ENCODE results near the gene POMC. TPM values are rescaled to one million over a fixed set of nuclear protein-coding genes. Genes with fewer than 3 reads are reported as not detected.
"Not testable (repeated sequence)": the region's sequence is repeated elsewhere in the genome, so short reads cannot be mapped to it uniquely, and the experiment has no call there.

The POMC gene
- total and polyA plus RNA-seq, 4 donors: 2.6 to 8.5 (median 4.6) TPM

DNA sequence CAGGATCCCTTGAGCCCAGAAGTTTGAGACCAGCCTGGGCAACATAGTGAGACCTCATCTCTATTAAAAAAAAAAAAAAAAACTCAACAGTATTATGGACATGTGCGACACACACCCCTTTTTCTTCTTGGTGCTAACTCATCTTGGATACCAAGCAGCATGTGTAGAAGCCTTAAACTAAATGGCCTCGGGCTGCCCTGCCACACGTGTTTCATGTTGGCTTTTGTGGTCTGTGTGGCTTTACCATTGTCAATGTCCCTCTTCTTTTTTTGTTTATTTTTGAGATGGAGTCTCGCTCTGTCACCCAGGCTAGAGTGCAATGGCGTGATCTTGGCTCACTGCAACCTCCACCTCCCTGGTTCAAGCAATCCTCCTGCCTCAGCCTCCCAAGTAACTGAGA lies 17.4 kb downstream of the POMC start:
- H3K9me3 ChIP-seq (ENCODE audit: control insufficient read depth, insufficient read depth, low read length): not testable (repeated sequence)
- peaks cover 70% of the 10 kb centered on the region for H3K36me3 ChIP-seq (ENCODE audit: control insufficient read depth, insufficient read depth, low read length)
- WGBS (ENCODE audit: insufficient coverage): no CpG with 5 or more reads among the region's 5 CpGs

DNA sequence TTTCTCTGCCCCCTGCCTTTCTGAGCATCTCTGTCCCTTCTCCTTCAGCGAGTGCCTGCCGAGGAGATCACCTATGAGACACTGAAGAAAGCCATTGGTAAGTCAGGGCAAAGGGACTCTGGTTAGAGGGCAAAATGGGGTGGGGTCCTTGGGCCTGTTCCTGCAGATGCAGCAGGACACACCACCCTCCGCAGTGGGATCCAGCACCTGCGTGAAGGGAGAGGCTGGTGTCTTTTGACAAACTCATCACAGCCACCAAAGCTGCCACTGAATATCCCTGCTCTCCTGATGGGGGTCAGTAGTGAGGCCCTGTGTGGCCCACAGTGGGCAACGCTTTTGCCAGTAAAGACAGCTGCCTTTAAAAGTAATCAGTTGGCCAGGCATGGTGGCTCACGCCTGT lies 18.7 kb downstream of the POMC start:
- Histone ChIP-seq H3K27ac (ENCODE audit: low read depth, low read length) (no peak overlapping the region), H3K27me3 (ENCODE audit: control insufficient read depth, insufficient read depth, low read length) (no peaks in the 10 kb centered on the region), H3K4me3 (ENCODE audit: low read depth, low read length) (no peak overlapping the region), H3K9me3 (ENCODE audit: control insufficient read depth, insufficient read depth, low read length) (no peaks in the 10 kb centered on the region), H3K4me1 (ENCODE audit: control insufficient read depth, insufficient read depth, low read length) (no peaks in the 10 kb centered on the region), H3K36me3 (ENCODE audit: control insufficient read depth, insufficient read depth, low read length) (peaks cover 71% of the 10 kb centered on the region)
- 95% methylated on average over 6 of the region's 6 CpGs for WGBS (ENCODE audit: insufficient coverage)
- DNase-seq (ENCODE audit: low read depth in 4 of 6, low spot score in 6 of 6): no peak

More for the DNA sequence above, 17.4 kb downstream of the POMC start:
- not testable (repeated sequence) for H3K4me3 ChIP-seq (ENCODE audit: low read depth, low read length); H3K27ac ChIP-seq (ENCODE audit: low read depth, low read length); DNase-seq (ENCODE audit: low read depth in 4 of 6, low spot score in 6 of 6); H3K4me1 ChIP-seq (ENCODE audit: control insufficient read depth, insufficient read depth, low read length); H3K27me3 ChIP-seq (ENCODE audit: control insufficient read depth, insufficient read depth, low read length)

DNA sequence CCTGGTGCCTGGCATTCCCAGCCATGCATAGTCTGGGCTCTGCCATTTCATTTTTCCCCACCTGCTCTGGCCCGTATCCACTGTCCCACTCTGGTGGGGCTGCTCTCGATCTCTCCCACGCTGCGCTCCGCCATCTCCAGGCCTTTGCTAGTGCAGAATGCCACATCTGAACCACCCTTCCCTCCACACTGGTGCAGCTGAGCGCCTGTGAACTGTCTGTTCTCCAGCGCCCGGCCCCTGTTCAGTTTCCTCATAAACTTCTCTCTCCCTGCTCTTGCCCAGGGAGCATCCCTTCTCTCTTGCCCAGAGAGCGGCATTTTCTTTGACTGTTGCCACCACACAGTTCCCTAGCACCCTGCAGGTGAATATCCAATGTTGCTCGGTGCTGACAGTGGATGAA lies 21.5 kb downstream of the POMC start:
- H3K36me3 ChIP-seq (ENCODE audit: control insufficient read depth, insufficient read depth, low read length): peaks cover 62% of the 10 kb centered on the region
- H3K27me3 ChIP-seq (ENCODE audit: control insufficient read depth, insufficient read depth, low read length): no peaks in the 10 kb centered on the region
- no peak overlapping the region for H3K27ac ChIP-seq (ENCODE audit: low read depth, low read length)
- no peaks in the 10 kb centered on the region for H3K9me3 ChIP-seq (ENCODE audit: control insufficient read depth, insufficient read depth, low read length)
- no peak for DNase-seq (ENCODE audit: low read depth in 4 of 6, low spot score in 6 of 6)
- WGBS (ENCODE audit: insufficient coverage): 96% methylated on average over 8 of the region's 10 CpGs
- H3K4me1 ChIP-seq (ENCODE audit: control insufficient read depth, insufficient read depth, low read length): no peaks in the 10 kb centered on the region
- no peak overlapping the region for H3K4me3 ChIP-seq (ENCODE audit: low read depth, low read length)

DNA sequence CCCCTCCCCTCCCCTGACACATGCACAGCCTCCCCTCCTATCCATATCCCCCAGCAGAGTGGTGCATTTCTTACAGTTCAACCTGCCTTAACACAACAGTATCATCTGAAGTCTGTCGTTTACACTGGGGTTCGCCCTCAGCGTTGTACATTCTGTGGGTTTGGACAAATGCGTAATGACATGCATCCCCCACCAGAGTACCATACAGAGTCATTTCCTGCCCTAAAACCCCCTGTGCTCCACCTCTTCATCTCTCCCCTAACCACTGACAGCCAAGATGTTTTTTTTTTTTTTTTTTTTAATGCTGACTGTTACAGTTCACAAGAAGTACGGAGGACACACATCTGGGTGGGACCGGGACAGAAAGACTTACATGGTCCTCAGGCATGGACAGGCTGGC lies 22.6 kb downstream of the POMC start:
- whole genome bisulfite sequencing (ENCODE audit: insufficient coverage): 95% methylated on average over 4 of the region's 6 CpGs
- H3K36me3 ChIP-seq (ENCODE audit: control insufficient read depth, insufficient read depth, low read length): peaks cover 66% of the 10 kb centered on the region
- no peak overlapping the region for H3K27ac ChIP-seq (ENCODE audit: low read depth, low read length)
- no peaks in the 10 kb centered on the region for H3K9me3 ChIP-seq (ENCODE audit: control insufficient read depth, insufficient read depth, low read length)
- no peaks in the 10 kb centered on the region for H3K4me1 ChIP-seq (ENCODE audit: control insufficient read depth, insufficient read depth, low read length)
- H3K4me3 ChIP-seq (ENCODE audit: low read depth, low read length): no peak overlapping the region
- H3K27me3 ChIP-seq (ENCODE audit: control insufficient read depth, insufficient read depth, low read length): no peaks in the 10 kb centered on the region
- no peak for DNase-seq (ENCODE audit: low read depth in 4 of 6, low spot score in 6 of 6)

DNA sequence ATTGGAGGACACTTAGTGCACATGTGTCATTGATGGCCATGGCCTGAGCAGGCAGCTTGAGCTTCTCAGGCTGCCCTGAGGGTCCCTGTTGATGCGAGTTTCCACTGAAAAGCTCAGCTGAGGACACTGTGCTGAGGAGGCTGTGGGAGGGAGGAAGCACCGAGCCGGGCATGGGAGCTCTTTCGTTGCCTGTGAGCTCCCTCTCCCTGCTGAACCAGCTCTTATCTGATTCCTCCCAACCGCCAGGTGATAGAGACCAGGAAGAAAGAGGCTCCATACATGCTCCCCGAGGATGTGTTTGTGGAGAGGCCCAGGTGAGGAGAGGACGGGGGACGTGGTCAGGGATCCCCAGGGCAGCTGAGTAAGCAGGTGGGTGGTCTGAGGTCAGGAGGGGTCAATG lies 27.3 kb downstream of the POMC start:
- H3K4me3 ChIP-seq (ENCODE audit: low read depth, low read length): no peak overlapping the region
- 80% methylated on average over 7 of the region's 8 CpGs for WGBS (ENCODE audit: insufficient coverage)
- H3K27me3 ChIP-seq (ENCODE audit: control insufficient read depth, insufficient read depth, low read length): no peaks in the 10 kb centered on the region
- H3K27ac ChIP-seq (ENCODE audit: low read depth, low read length): no peak overlapping the region
- no peak for DNase-seq (ENCODE audit: low read depth in 4 of 6, low spot score in 6 of 6)
- H3K36me3 ChIP-seq (ENCODE audit: control insufficient read depth, insufficient read depth, low read length): peaks cover 63% of the 10 kb centered on the region
- no peaks in the 10 kb centered on the region for H3K9me3 ChIP-seq (ENCODE audit: control insufficient read depth, insufficient read depth, low read length)
- no peaks in the 10 kb centered on the region for H3K4me1 ChIP-seq (ENCODE audit: control insufficient read depth, insufficient read depth, low read length)

DNA sequence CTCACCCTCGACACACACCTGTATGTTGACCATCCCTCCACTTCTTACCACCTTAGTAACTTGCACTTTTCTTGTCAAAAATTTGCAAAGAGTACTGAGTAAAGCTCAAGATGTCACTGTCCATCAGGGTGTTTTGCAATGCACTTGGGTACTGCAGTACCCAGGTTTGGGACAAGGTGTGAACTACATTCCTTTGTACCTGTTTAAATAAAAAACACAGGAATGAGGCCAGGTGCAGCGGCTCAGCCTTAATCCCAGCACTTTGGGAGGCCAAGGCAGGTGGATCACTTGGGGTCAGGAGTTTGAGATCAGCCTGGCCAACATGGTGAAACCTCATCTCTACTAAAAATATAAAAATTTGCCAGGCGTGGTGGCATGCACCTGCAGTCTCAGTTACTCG lies 27.8 kb downstream of the POMC start:
- not testable (repeated sequence) for H3K27ac ChIP-seq (ENCODE audit: low read depth, low read length); H3K4me1 ChIP-seq (ENCODE audit: control insufficient read depth, insufficient read depth, low read length); DNase-seq (ENCODE audit: low read depth in 4 of 6, low spot score in 6 of 6); H3K4me3 ChIP-seq (ENCODE audit: low read depth, low read length); H3K27me3 ChIP-seq (ENCODE audit: control insufficient read depth, insufficient read depth, low read length); H3K9me3 ChIP-seq (ENCODE audit: control insufficient read depth, insufficient read depth, low read length)
- H3K36me3 ChIP-seq (ENCODE audit: control insufficient read depth, insufficient read depth, low read length): peaks cover 63% of the 10 kb centered on the region
- WGBS (ENCODE audit: insufficient coverage): 96% methylated on average over 3 of the region's 4 CpGs

DNA sequence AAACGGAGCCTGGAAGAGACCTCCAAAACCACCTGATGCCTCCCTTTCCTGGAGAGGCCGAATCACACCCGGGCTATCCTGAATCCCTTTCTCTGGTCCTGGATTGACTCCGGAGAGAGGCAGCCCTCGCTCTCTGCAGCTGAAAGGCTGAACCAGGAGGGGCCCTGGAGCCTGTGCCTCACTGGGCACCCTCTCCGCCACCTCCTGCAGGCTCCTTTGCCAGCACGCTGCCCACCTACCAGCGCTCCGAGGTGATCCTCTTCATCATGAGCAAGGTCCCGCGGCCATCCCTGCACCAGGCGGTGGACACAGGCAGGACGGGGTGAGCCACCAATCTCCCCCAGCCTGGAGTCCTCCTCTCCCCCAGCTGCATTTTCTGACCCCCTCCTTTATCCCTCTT lies 35.7 kb downstream of the POMC start:
- H3K4me3 ChIP-seq (ENCODE audit: low read depth, low read length): no peak overlapping the region
- 93% methylated on average over 13 of the region's 13 CpGs for WGBS (ENCODE audit: insufficient coverage)
- no peaks in the 10 kb centered on the region for H3K9me3 ChIP-seq (ENCODE audit: control insufficient read depth, insufficient read depth, low read length)
- no peaks in the 10 kb centered on the region for H3K27me3 ChIP-seq (ENCODE audit: control insufficient read depth, insufficient read depth, low read length)
- H3K27ac ChIP-seq (ENCODE audit: low read depth, low read length): no peak overlapping the region
- H3K36me3 ChIP-seq (ENCODE audit: control insufficient read depth, insufficient read depth, low read length): peaks cover 73% of the 10 kb centered on the region
- peaks cover 10% of the 10 kb centered on the region for H3K4me1 ChIP-seq (ENCODE audit: control insufficient read depth, insufficient read depth, low read length)
- DNase-seq (ENCODE audit: low read depth in 4 of 6, low spot score in 6 of 6): no peak

DNA sequence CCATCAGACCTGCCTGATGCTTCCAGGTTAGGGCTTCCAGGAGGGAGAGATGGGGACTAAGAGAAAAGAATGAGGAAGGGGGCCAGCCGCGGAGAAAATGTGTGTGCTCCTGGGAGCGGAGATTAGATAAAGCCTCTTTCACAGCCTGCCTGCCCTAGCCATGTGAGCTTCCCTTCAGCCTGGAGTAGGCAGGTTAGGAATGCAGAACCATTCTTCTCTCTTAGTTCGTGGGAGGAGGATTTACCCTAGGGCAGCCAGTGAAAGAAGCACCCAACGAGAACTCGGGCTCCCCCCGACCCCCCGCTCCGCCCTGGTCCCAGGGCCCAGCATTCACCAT lies 36.1 kb downstream of the POMC start:
- 45% methylated on average over 4 of the region's 9 CpGs for WGBS (ENCODE audit: insufficient coverage)
- Histone ChIP-seq H3K27ac (ENCODE audit: low read depth, low read length) (no peak overlapping the region), H3K27me3 (ENCODE audit: control insufficient read depth, insufficient read depth, low read length) (no peaks in the 10 kb centered on the region), H3K4me1 (ENCODE audit: control insufficient read depth, insufficient read depth, low read length) (peaks cover 13% of the 10 kb centered on the region), H3K4me3 (ENCODE audit: low read depth, low read length) (no peak overlapping the region), H3K36me3 (ENCODE audit: control insufficient read depth, insufficient read depth, low read length) (peaks cover 72% of the 10 kb centered on the region), H3K9me3 (ENCODE audit: control insufficient read depth, insufficient read depth, low read length) (no peaks in the 10 kb centered on the region)
- no peak for DNase-seq (ENCODE audit: low read depth in 4 of 6, low spot score in 6 of 6)

DNA sequence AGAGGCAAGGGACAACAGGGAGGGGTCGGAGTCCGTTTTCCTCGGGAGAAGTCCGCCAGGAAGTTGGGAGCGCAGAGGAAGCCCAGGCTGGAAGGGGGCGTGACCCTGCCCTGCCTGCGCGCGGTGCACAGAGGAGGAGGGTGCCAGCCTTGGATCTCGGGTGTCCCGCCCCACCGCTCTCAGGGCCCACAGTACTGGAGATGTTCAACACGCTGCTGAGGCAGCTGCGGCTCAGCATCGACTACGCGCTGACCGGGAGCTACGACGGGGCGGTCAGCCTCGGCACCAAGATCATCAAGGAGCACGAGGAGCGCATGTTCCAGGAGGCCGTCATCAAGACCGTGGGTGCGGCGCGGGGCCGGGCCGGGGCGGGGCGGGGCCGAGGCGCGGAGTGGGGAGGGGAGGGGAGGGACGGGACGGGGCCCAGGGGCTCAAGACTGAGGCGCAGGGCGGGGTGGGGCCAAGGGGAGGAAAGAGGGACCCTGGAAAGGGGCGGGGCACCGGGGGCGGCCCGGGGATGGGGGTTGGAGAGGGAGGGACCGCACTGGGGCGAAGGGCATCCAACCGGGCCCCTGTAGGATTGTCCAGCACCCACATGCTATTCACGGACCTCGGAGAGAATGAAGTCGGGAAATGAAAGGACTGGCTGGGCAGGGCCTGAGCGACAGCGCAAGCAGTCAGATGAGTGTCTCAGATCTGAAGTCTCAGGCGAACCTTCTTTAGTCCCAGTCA lies 36.6 kb downstream of the POMC start:
- no peaks in the 10 kb centered on the region for H3K9me3 ChIP-seq (ENCODE audit: control insufficient read depth, insufficient read depth, low read length)
- no peaks in the 10 kb centered on the region for H3K27me3 ChIP-seq (ENCODE audit: control insufficient read depth, insufficient read depth, low read length)
- peaks cover 13% of the 10 kb centered on the region for H3K4me1 ChIP-seq (ENCODE audit: control insufficient read depth, insufficient read depth, low read length)
- no peak overlapping the region for H3K27ac ChIP-seq (ENCODE audit: low read depth, low read length)
- no peak overlapping the region for H3K4me3 ChIP-seq (ENCODE audit: low read depth, low read length)
- peaks cover 67% of the 10 kb centered on the region for H3K36me3 ChIP-seq (ENCODE audit: control insufficient read depth, insufficient read depth, low read length)
- peak in 1 of 6 donors; percentile 15 for DNase-seq (ENCODE audit: low read depth in 4 of 6, low spot score in 6 of 6)
- WGBS (ENCODE audit: insufficient coverage): 50% methylated on average over 38 of the region's 53 CpGs

DNA sequence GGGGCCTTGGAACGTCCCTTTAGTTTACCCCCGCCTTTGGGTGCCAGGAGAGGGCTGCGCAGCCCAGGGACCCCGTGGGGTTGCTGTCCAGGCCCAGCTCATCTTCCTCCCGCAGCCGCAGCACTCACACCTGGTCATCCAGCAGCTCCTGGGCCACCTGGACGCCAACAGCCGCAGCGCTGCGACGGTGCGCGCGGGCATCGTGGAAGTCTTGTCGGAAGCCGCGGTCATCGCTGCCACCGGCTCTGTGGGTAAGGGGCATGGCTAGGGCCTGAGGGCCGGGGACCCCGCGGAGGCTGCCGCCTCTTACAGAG lies 37.2 kb downstream of the POMC start:
- Histone ChIP-seq H3K9me3 (ENCODE audit: control insufficient read depth, insufficient read depth, low read length) (no peaks in the 10 kb centered on the region), H3K27ac (ENCODE audit: low read depth, low read length) (no peak overlapping the region), H3K4me3 (ENCODE audit: low read depth, low read length) (no peak overlapping the region), H3K27me3 (ENCODE audit: control insufficient read depth, insufficient read depth, low read length) (no peaks in the 10 kb centered on the region), H3K36me3 (ENCODE audit: control insufficient read depth, insufficient read depth, low read length) (peaks cover 62% of the 10 kb centered on the region), H3K4me1 (ENCODE audit: control insufficient read depth, insufficient read depth, low read length) (peaks cover 13% of the 10 kb centered on the region)
- WGBS (ENCODE audit: insufficient coverage): 73% methylated on average over 24 of the region's 24 CpGs
- no peak for DNase-seq (ENCODE audit: low read depth in 4 of 6, low spot score in 6 of 6)
